PC-3 (cell line): ENCODE measurements around the gene KCNJ9.

Experiments
- EZH2 ChIP-seq: fragments of 300-600 bp; sonication (generic); IDR thresholded peaks from one replicate; pipeline ENCODE4 v1.6.1; 2017; ENCODE audit warnings: antibody characterized with exemption, mild to moderate bottlenecking, low read length; ENCODE audit not compliant: unreplicated experiment
- EZH2phosphoT487 ChIP-seq: fragments of 300-600 bp; sonication (generic); IDR thresholded peaks from 2 replicates; pipeline ENCODE4 v1.6.1; 2018; ENCODE audit warnings: mild to moderate bottlenecking, antibody characterized with exemption, low read length, borderline replicate concordance
- TF ChIP-seq, protein P1 (sequence below): fragments of 300-600 bp; sonication (generic); conservative IDR thresholded peaks from 2 replicates; pipeline ENCODE4 v1.5.1; 2017; ENCODE audit warnings: antibody characterized with exemption, low read depth, mild to moderate bottlenecking, low read length

DNA sequence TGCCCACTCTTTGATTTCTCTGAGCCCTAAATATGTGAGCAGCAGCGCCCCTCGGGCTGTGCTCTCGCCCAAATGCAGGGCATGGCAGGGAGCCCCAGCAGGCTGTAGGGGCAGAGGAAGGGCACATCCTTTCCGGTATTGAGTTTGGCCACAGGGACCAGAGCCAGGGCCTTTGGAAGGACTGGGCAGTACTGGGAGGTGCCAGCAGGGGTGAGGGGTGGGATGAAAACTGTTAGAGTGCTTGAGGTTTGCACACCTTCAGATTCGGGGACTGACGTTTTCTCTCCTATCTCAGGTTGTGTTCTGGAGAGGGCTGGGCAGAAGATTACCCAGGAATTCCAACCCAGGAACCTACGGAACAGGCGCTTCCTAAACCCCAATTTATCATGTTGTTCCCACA lies 32.1 kb downstream of the KCNJ9 start:
- TF ChIP-seq, protein P1, sequence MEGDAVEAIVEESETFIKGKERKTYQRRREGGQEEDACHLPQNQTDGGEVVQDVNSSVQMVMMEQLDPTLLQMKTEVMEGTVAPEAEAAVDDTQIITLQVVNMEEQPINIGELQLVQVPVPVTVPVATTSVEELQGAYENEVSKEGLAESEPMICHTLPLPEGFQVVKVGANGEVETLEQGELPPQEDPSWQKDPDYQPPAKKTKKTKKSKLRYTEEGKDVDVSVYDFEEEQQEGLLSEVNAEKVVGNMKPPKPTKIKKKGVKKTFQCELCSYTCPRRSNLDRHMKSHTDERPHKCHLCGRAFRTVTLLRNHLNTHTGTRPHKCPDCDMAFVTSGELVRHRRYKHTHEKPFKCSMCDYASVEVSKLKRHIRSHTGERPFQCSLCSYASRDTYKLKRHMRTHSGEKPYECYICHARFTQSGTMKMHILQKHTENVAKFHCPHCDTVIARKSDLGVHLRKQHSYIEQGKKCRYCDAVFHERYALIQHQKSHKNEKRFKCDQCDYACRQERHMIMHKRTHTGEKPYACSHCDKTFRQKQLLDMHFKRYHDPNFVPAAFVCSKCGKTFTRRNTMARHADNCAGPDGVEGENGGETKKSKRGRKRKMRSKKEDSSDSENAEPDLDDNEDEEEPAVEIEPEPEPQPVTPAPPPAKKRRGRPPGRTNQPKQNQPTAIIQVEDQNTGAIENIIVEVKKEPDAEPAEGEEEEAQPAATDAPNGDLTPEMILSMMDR: no peak
- TF ChIP-seq EZH2 (no peak), EZH2phosphoT487 (no peak)
